Middle frontal gyrus (tissue), 1 donor: ENCODE measurements around the gene NELL1.
A peak's percentile ranks its signal among the peaks of the same experiment; 100 is the strongest.

Experiments used
- DNase-seq: peaks from one replicate; pipeline ENCODE4 v3.0.0-alpha.2; 2015; ENCODE audit warnings: low spot score; ENCODE audit errors: extremely low spot score

NELL1 gene

GRCh38 chr11:21474529-21474928, 805.1 kb downstream of the NELL1 start:
- no peak for DNase-seq

- no peak for DNase-seq
Measured at GRCh38 chr11:21475276-21475675, 805.9 kb downstream of the NELL1 start.

- DNase-seq, result no peak
Measured at GRCh38 chr11:21476588-21476987, 807.2 kb downstream of the NELL1 start.

- no peak for DNase-seq
Measured at GRCh38 chr11:21480240-21480639, 810.9 kb downstream of the NELL1 start.

- DNase-seq, result no peak
Measured at GRCh38 chr11:21481255-21481654, 811.9 kb downstream of the NELL1 start.

- DNase-seq, result no peak
Measured at GRCh38 chr11:21484039-21484438, 814.7 kb downstream of the NELL1 start.

GRCh38 chr11:21485006-21485405, 815.6 kb downstream of the NELL1 start:
- peak; percentile 52 for DNase-seq

- DNase-seq, result no peak
Measured at GRCh38 chr11:21485426-21485825, 816.0 kb downstream of the NELL1 start.

- no peak for DNase-seq
Measured at GRCh38 chr11:21489416-21490115, 820.2 kb downstream of the NELL1 start.

GRCh38 chr11:21492931-21493330, 823.5 kb downstream of the NELL1 start:
- no peak for DNase-seq

GRCh38 chr11:21494946-21495345, 825.6 kb downstream of the NELL1 start:
- no peak for DNase-seq

GRCh38 chr11:21495879-21496278, 826.5 kb downstream of the NELL1 start:
- DNase-seq, result no peak

GRCh38 chr11:21501245-21501644, 831.9 kb downstream of the NELL1 start:
- no peak for DNase-seq

GRCh38 chr11:21505070-21505469, 835.7 kb downstream of the NELL1 start:
- no peak for DNase-seq

- DNase-seq, result no peak
Measured at GRCh38 chr11:21511835-21512440, 842.6 kb downstream of the NELL1 start.

GRCh38 chr11:21514316-21514715, 844.9 kb downstream of the NELL1 start:
- no peak for DNase-seq

GRCh38 chr11:21520244-21520643, 850.9 kb downstream of the NELL1 start:
- no peak for DNase-seq

GRCh38 chr11:21529187-21529586, 859.8 kb downstream of the NELL1 start:
- no peak for DNase-seq

GRCh38 chr11:21534288-21534687, 864.9 kb downstream of the NELL1 start:
- no peak for DNase-seq

- no peak for DNase-seq
Measured at GRCh38 chr11:21537980-21538379, 868.6 kb downstream of the NELL1 start.

- no peak for DNase-seq
Measured at GRCh38 chr11:21541187-21541751, 871.9 kb downstream of the NELL1 start.

- no peak for DNase-seq
Measured at GRCh38 chr11:21543901-21544300, 874.5 kb downstream of the NELL1 start.

GRCh38 chr11:21545699-21546098, 876.3 kb downstream of the NELL1 start:
- DNase-seq, result no peak
